Astrocyte (in vitro differentiated cells and primary cell): ENCODE measurements around the gene SH3RF2. TPM values are rescaled to one million over a fixed set of nuclear protein-coding genes. Genes with fewer than 3 reads are reported as not detected.

Source experiments
- DNase-seq: peaks from one replicate; pipeline ENCODE4 v3.0.0-alpha.2; 2010; ENCODE audit warnings: low read depth
- FAIRE-seq: peaks from 2 replicates; lab custom pipeline; 2011; peaks lifted over from hg19 to GRCh38; lab: Jason Lieb, UNC
- H2AFZ ChIP-seq: 2 replicates; pipeline ENCODE4 v1.6.0; 2012; ENCODE audit warnings: low read depth, low read length, inconsistent platforms
- H3K27ac ChIP-seq: 2 replicates; pipeline ENCODE4 v1.5.1; 2011; ENCODE audit warnings: low read depth, low read length, inconsistent platforms
- H3K27me3 ChIP-seq: 2 replicates; pipeline ENCODE4 v1.6.0; 2011; ENCODE audit warnings: low read length, inconsistent platforms; ENCODE audit not compliant: insufficient read depth
- H3K36me3 ChIP-seq: 2 replicates; pipeline ENCODE4 v1.5.1; 2011; ENCODE audit warnings: low read length, inconsistent platforms; ENCODE audit not compliant: insufficient read depth
- H3K4me1 ChIP-seq: 2 replicates; pipeline ENCODE4 v1.5.1; 2011; ENCODE audit warnings: low read length, inconsistent platforms; ENCODE audit not compliant: insufficient read depth
- H3K4me2 ChIP-seq: 2 replicates; pipeline ENCODE4 v1.6.0; 2012; ENCODE audit warnings: low read length, inconsistent platforms
- H3K4me3 ChIP-seq: 2 replicates; pipeline ENCODE4 v1.5.1; 2011; ENCODE audit warnings: low read depth, mild to moderate bottlenecking, low read length, inconsistent platforms; ENCODE audit not compliant: insufficient read depth
- H3K79me2 ChIP-seq: 2 replicates; pipeline ENCODE4 v1.6.0; 2012; ENCODE audit warnings: mild to moderate bottlenecking, low read length, inconsistent platforms; ENCODE audit not compliant: insufficient read depth
- H3K9ac ChIP-seq: 2 replicates; pipeline ENCODE4 v1.6.0; 2012; ENCODE audit warnings: mild to moderate bottlenecking, low read length, inconsistent platforms
- H3K9me3 ChIP-seq: 2 replicates; pipeline ENCODE4 v1.5.1; 2012; ENCODE audit warnings: low read depth, mild to moderate bottlenecking, low read length, inconsistent platforms; ENCODE audit not compliant: insufficient read depth
- H4K20me1 ChIP-seq: 2 replicates; pipeline ENCODE4 v1.6.0; 2012; ENCODE audit warnings: low read length, inconsistent platforms; ENCODE audit not compliant: insufficient read depth
- H3K27ac Mint-ChIP-seq: one replicate; pipeline ENCODE4 v1.8.0; 2021; ENCODE audit warnings: mild to moderate bottlenecking, mixed read lengths; ENCODE audit not compliant: unreplicated experiment
- H3K27me3 Mint-ChIP-seq: one replicate; pipeline ENCODE4 v1.8.0; 2021; ENCODE audit warnings: low read depth, mixed read lengths; ENCODE audit not compliant: unreplicated experiment
- H3K36me3 Mint-ChIP-seq: one replicate; pipeline ENCODE4 v1.8.0; 2021; ENCODE audit warnings: low read depth, mixed read lengths; ENCODE audit not compliant: unreplicated experiment
- H3K4me1 Mint-ChIP-seq: one replicate; pipeline ENCODE4 v1.8.0; 2021; ENCODE audit warnings: low read depth, mixed read lengths; ENCODE audit not compliant: unreplicated experiment
- H3K4me3 Mint-ChIP-seq: one replicate; pipeline ENCODE4 v1.8.0; 2021; ENCODE audit warnings: mild to moderate bottlenecking, moderate library complexity, mixed read lengths; ENCODE audit not compliant: unreplicated experiment
- H3K9me3 Mint-ChIP-seq: one replicate; pipeline ENCODE4 v1.8.0; 2021; ENCODE audit warnings: mild to moderate bottlenecking, mixed read lengths; ENCODE audit not compliant: unreplicated experiment
- CTCF ChIP-seq: IDR thresholded peaks from 2 replicates; pipeline ENCODE4 v1.5.1; 2011; ENCODE audit warnings: low read depth, mild to moderate bottlenecking, inconsistent platforms, low read length, moderate library complexity; ENCODE audit not compliant: insufficient read depth
- EZH2 ChIP-seq: IDR thresholded peaks from 2 replicates; pipeline ENCODE4 v1.6.1; 2012; ENCODE audit warnings: mild to moderate bottlenecking, low read length, inconsistent platforms; ENCODE audit not compliant: insufficient read depth
- total RNA-seq: library from RNA; stranded (reverse); gene quantifications from 2 replicates; pipeline ENCODE4 v1.2.1, GENCODE V29; 2021

The SH3RF2 gene
- total RNA-seq, 1 donor from 2014 or later: 12.3 TPM

GRCh38 chr5:145934276-145934675 lies 2.1 kb upstream of the SH3RF2 start:
- no peak for DNase-seq
- Histone ChIP-seq H3K36me3 (no peaks in the 10 kb centered on the region), H3K4me2 (peak overlapping the region; percentile 9), H3K27me3 (no peaks in the 10 kb centered on the region), H3K9ac (no peak overlapping the region), H3K27ac (no peak overlapping the region), H3K79me2 (peaks cover 21% of the 10 kb centered on the region), H2AFZ (no peak overlapping the region), H3K4me1 (peaks cover 36% of the 10 kb centered on the region), H3K4me3 (no peak overlapping the region), H3K9me3 (no peaks in the 10 kb centered on the region), H4K20me1 (no peaks in the 10 kb centered on the region)
- Mint-ChIP-seq H3K9me3 (no peaks in the 10 kb centered on the region), H3K27me3 (no peaks in the 10 kb centered on the region), H3K4me3 (no peak overlapping the region), H3K27ac (no peak overlapping the region), H3K4me1 (peaks cover 41% of the 10 kb centered on the region), H3K36me3 (no peaks in the 10 kb centered on the region)
- peak; percentile 39 for FAIRE-seq
- TF ChIP-seq EZH2: no peak
- no peak for TF ChIP-seq CTCF

GRCh38 chr5:145937432-145938250 lies 1.3 kb downstream of the SH3RF2 start:
- H3K4me1 ChIP-seq: peaks cover 62% of the 10 kb centered on the region
- H3K4me3 Mint-ChIP-seq: peak overlapping the region; percentile 87
- H3K4me3 ChIP-seq: peak overlapping the region; percentile 65
- H3K27ac ChIP-seq: peak overlapping the region; percentile 79
- H3K27me3 ChIP-seq: no peaks in the 10 kb centered on the region
- H3K36me3 ChIP-seq: no peaks in the 10 kb centered on the region
- DNase-seq (peak; percentile 79), FAIRE-seq (no peak)
- H4K20me1 ChIP-seq: no peaks in the 10 kb centered on the region
- peaks cover 2% of the 10 kb centered on the region for H3K36me3 Mint-ChIP-seq
- H3K27me3 Mint-ChIP-seq: no peaks in the 10 kb centered on the region
- peak overlapping the region; percentile 91 for H3K4me2 ChIP-seq
- no peaks in the 10 kb centered on the region for H3K9me3 ChIP-seq
- H3K9ac ChIP-seq: peak overlapping the region; percentile 81
- peak overlapping the region; percentile 92 for H3K27ac Mint-ChIP-seq
- TF ChIP-seq EZH2: no peak
- no peak for TF ChIP-seq CTCF
- H2AFZ ChIP-seq: no peak overlapping the region
- peaks cover 47% of the 10 kb centered on the region for H3K79me2 ChIP-seq
- H3K9me3 Mint-ChIP-seq: no peaks in the 10 kb centered on the region
- peaks cover 65% of the 10 kb centered on the region for H3K4me1 Mint-ChIP-seq
